Progenitor cell of endocrine pancreas (in vitro differentiated cells): Measurements from ENCODE around the gene RAPGEF1. TPM values are rescaled to one million over a fixed set of nuclear protein-coding genes. Genes with fewer than 3 reads are reported as not detected.

Experiments used
- DNase-seq: peaks from one replicate; pipeline ENCODE4 v3.0.0; 2021; ENCODE audit warnings: low spot score; ENCODE audit not compliant: unreplicated experiment
- H3K27ac Mint-ChIP-seq: 2 replicates; pipeline ENCODE4 v1.8.0; 2021; ENCODE audit warnings: mild to moderate bottlenecking, moderate library complexity, mixed read lengths
- H3K27me3 Mint-ChIP-seq: 2 replicates; pipeline ENCODE4 v1.8.0; 2021; ENCODE audit warnings: mixed read lengths
- H3K36me3 Mint-ChIP-seq: 2 replicates; pipeline ENCODE4 v1.8.0; 2022; ENCODE audit warnings: mixed read lengths; ENCODE audit not compliant: insufficient read depth
- H3K4me1 Mint-ChIP-seq: 2 replicates; pipeline ENCODE4 v1.8.0; 2021; ENCODE audit warnings: low read depth, mixed read lengths
- H3K4me3 Mint-ChIP-seq: 2 replicates; pipeline ENCODE4 v1.8.0; 2021; ENCODE audit warnings: low read depth, mild to moderate bottlenecking, moderate library complexity, mixed read lengths
- H3K9me3 Mint-ChIP-seq: 2 replicates; pipeline ENCODE4 v1.8.0; 2021; ENCODE audit warnings: low read depth, mixed read lengths
- total RNA-seq: library from RNA; stranded (reverse); gene quantifications from 2 replicates; pipeline ENCODE4 v1.2.1, GENCODE V29; 2021
- TF ChIP-seq, protein P1 (sequence below): fragments of 200-600 bp; sonication (generic); IDR thresholded peaks from one replicate; pipeline ENCODE4 v1.5.0; 2021; ENCODE audit warnings: antibody characterized with exemption, mild to moderate bottlenecking; ENCODE audit not compliant: unreplicated experiment

RAPGEF1 gene
- total RNA-seq, 1 donor from 2014 or later = 57.3 TPM

DNA sequence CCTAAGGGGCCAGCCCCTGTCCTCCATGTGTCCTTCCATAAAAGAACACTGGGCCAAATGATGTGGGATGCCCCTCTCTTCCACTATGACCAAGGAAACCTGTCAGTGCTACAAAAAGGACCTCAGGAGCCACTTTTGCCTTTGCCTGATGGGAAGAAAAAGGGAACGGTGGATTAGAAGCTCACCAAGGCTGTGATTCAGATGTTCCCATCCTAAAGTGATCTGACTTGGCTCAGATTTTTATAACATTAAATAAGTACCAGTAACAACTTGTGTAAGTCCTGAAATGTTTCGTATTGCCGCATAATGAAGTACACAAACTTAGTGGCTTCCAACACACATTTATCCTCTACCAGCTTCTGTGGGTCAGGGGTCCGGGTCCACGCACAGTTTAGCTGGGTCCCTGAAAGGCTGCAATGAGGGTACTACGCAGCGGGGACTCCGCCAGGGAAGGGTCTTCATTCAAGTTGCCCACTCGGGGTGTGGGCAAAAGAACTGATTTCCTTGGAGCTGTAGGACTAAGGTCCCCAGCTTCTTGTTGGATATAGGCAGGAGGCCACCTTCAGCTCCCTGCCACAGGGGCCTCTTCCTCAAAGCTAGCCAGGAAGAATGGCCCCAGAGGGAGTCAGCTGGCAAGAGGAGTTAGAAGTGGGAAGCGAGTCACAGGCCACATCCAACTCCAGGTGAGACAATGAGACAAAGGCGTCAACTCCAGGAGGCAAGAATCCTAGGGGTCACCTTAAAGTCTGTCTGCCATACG lies 60.4 kb downstream of the RAPGEF1 start:
- TF ChIP-seq, protein P1, sequence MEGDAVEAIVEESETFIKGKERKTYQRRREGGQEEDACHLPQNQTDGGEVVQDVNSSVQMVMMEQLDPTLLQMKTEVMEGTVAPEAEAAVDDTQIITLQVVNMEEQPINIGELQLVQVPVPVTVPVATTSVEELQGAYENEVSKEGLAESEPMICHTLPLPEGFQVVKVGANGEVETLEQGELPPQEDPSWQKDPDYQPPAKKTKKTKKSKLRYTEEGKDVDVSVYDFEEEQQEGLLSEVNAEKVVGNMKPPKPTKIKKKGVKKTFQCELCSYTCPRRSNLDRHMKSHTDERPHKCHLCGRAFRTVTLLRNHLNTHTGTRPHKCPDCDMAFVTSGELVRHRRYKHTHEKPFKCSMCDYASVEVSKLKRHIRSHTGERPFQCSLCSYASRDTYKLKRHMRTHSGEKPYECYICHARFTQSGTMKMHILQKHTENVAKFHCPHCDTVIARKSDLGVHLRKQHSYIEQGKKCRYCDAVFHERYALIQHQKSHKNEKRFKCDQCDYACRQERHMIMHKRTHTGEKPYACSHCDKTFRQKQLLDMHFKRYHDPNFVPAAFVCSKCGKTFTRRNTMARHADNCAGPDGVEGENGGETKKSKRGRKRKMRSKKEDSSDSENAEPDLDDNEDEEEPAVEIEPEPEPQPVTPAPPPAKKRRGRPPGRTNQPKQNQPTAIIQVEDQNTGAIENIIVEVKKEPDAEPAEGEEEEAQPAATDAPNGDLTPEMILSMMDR = no peak
- H3K36me3 Mint-ChIP-seq = peaks cover 9% of the 10 kb centered on the region
- H3K4me1 Mint-ChIP-seq = peaks cover 54% of the 10 kb centered on the region
- DNase-seq = no peak
- H3K9me3 Mint-ChIP-seq = peaks cover 6% of the 10 kb centered on the region
- H3K27ac Mint-ChIP-seq = no peak overlapping the region
- H3K27me3 Mint-ChIP-seq = no peaks in the 10 kb centered on the region
- H3K4me3 Mint-ChIP-seq = no peak overlapping the region

DNA sequence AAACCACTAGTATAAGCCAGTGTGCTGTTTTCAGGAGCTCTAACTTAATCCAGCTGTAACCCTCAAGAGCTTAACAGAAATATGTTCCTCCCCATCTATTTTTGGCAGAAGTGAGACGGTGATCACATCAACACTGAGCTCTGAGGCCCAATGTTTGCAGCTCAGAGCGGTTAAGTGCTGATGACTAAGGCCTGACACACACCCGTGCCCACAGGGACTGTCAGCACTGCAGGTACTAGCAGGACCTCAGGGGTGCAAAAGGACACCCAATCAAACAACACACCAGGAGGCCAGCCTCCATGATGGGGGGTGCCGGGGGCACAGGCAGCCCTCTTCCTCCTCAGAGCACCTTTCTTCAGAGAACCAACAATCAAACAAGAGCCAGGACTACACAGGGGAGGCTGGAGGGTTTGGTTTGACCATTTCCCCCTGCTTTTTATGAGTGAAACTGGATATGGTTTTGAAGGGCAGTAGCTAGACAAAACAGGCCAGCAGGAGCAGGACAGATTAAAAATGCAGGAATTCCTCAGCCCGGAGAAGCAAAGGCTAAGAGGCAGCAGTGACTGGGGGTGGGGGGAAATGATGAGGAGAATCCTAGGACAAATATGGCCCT lies 61.3 kb downstream of the RAPGEF1 start:
- Mint-ChIP-seq H3K4me1 (peaks cover 47% of the 10 kb centered on the region), H3K4me3 (no peak overlapping the region), H3K36me3 (peaks cover 7% of the 10 kb centered on the region), H3K9me3 (peaks cover 5% of the 10 kb centered on the region), H3K27me3 (no peaks in the 10 kb centered on the region), H3K27ac (peak overlapping the region; percentile 94)
- TF ChIP-seq, protein P1 = no peak
- no peak for DNase-seq

DNA sequence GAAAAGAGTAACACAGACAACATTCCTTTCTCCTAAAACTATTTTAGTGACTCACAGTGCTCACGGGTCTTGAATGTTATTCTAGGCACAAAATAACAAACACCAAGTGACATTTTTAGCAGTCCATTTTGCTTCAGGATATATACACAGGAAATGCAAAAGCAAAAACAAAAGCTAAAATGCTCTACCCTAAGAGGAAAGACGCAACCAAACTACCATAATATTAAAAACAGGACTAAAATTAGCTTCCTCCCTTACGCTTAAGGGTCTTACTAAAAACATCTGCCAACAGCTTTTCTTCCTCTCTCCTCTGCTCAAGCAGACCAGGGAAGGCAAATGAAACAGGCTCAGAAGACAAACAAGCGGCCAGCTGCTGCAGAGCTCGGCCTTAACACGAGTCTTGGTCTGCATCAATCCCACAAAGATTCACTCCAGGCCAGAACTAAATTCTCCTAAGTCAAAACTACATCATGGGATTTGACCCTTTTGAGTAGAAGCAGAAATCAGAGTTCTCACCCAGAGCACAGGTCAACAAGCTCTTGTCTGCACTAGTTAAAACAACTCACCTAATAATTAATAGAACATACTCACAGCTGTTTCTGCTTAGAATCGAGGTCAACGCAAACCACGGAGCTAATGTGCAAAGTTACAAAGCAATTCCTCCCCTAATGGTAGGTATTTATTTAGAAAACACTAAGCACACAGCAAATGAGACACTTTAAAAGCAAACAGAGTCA lies 62.3 kb downstream of the RAPGEF1 start:
- H3K27me3 Mint-ChIP-seq = no peaks in the 10 kb centered on the region
- peaks cover 5% of the 10 kb centered on the region for H3K9me3 Mint-ChIP-seq
- DNase-seq = no peak
- no peak overlapping the region for H3K4me3 Mint-ChIP-seq
- peaks cover 38% of the 10 kb centered on the region for H3K4me1 Mint-ChIP-seq
- peak overlapping the region; percentile 94 for H3K27ac Mint-ChIP-seq
- peaks cover 7% of the 10 kb centered on the region for H3K36me3 Mint-ChIP-seq
- TF ChIP-seq, protein P1 = no peak

DNA sequence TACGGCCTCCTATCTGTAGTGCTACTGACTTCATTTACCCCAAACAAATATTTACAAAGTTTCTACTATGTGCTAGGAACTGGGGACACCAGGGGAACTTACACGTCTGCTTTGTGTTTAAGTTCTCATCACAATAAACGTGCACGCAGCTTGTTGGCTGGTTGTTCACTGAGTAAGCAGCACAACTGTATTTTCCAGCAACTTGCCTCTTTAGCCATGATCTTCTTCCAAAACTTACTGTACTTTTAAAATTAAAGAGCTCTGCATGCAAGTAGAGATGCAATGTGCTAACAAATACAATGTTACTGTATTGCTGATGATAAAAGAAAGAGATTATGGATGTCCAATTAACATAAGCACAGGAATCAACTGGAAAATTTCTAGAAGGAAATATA lies 62.8 kb downstream of the RAPGEF1 start:
- Mint-ChIP-seq H3K36me3 (peaks cover 6% of the 10 kb centered on the region), H3K9me3 (peaks cover 5% of the 10 kb centered on the region), H3K4me3 (no peak overlapping the region), H3K4me1 (peaks cover 34% of the 10 kb centered on the region), H3K27ac (peak overlapping the region; percentile 94), H3K27me3 (no peaks in the 10 kb centered on the region)
- DNase-seq = no peak
- TF ChIP-seq, protein P1 = no peak

DNA sequence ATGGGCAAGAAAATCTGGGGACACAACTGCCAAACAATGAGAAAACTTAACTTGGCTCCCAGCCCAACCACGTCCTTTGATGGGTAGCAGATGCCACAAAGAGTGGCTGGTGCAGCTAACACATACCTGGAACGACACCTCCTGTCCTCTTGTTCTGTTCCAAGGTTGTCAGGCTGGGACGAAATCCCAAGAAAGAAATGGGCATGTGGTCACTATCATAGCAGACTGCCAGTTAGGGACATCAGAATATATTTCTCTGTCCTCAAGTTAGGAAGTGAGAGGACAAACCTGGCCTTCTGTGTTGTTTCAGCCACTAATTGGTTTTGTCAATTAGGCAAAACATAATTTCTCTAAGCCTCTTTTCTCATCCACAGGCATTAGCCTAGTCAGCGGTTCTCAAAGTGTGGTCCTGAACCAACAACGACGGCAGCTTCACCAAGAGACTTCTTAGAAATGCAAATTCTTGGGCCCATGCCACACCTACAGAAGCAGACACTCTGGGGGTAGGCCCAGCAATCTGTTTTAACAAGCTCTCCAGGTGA lies 63.4 kb downstream of the RAPGEF1 start:
- Mint-ChIP-seq H3K4me3 (no peak overlapping the region), H3K36me3 (peaks cover 1% of the 10 kb centered on the region), H3K27ac (peak overlapping the region; percentile 94), H3K4me1 (peaks cover 32% of the 10 kb centered on the region), H3K27me3 (no peaks in the 10 kb centered on the region), H3K9me3 (peaks cover 5% of the 10 kb centered on the region)
- TF ChIP-seq, protein P1 = no peak
- no peak for DNase-seq
